ENCODE measurements around the gene CTNNA2.

The CTNNA2 gene

GRCh38 chr2:79660557-79660956 is 147.7 kb downstream of the CTNNA2 start:
- TF ChIP-seq CREB1 (IDR thresholded peaks at IDR 0.05; ENCODE audit: low read depth) (no peak), EP300 (IDR thresholded peaks at IDR 0.05; ENCODE audit: borderline replicate concordance) (no peak), YY1 (IDR thresholded peaks at IDR 0.05; ENCODE audit: low read depth) (no peak), EGR1 (IDR thresholded peaks at IDR 0.05) (no peak), FOXM1 (IDR thresholded peaks at IDR 0.05; ENCODE audit: borderline replicate concordance, low read depth) (no peak)

GRCh38 chr2:79665091-79665490 is 152.2 kb downstream of the CTNNA2 start:
- TF ChIP-seq RAD21 (IDR thresholded peaks at IDR 0.05; ENCODE audit: low read depth) (no peak), MAX (IDR thresholded peaks at IDR 0.05) (no peak), FOXM1 (IDR thresholded peaks at IDR 0.05; ENCODE audit: borderline replicate concordance, low read depth) (no peak), NFIC (IDR thresholded peaks at IDR 0.05) (no peak), TCF12 (IDR thresholded peaks at IDR 0.05; ENCODE audit: low read depth) (no peak), TAF1 (IDR thresholded peaks at IDR 0.05; ENCODE audit: low read depth) (no peak), YY1 (IDR thresholded peaks at IDR 0.05; ENCODE audit: low read depth) (no peak), EP300 (IDR thresholded peaks at IDR 0.05; ENCODE audit: borderline replicate concordance) (no peak), TEAD4 (IDR thresholded peaks at IDR 0.05) (no peak), CEBPB (IDR thresholded peaks at IDR 0.05) (no peak), EGR1 (IDR thresholded peaks at IDR 0.05) (no peak)
- TF ChIP-seq, protein P1, sequence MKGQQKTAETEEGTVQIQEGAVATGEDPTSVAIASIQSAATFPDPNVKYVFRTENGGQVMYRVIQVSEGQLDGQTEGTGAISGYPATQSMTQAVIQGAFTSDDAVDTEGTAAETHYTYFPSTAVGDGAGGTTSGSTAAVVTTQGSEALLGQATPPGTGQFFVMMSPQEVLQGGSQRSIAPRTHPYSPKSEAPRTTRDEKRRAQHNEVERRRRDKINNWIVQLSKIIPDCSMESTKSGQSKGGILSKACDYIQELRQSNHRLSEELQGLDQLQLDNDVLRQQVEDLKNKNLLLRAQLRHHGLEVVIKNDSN (IDR thresholded peaks at IDR 0.05) = no peak
- TF ChIP-seq, protein P2, sequence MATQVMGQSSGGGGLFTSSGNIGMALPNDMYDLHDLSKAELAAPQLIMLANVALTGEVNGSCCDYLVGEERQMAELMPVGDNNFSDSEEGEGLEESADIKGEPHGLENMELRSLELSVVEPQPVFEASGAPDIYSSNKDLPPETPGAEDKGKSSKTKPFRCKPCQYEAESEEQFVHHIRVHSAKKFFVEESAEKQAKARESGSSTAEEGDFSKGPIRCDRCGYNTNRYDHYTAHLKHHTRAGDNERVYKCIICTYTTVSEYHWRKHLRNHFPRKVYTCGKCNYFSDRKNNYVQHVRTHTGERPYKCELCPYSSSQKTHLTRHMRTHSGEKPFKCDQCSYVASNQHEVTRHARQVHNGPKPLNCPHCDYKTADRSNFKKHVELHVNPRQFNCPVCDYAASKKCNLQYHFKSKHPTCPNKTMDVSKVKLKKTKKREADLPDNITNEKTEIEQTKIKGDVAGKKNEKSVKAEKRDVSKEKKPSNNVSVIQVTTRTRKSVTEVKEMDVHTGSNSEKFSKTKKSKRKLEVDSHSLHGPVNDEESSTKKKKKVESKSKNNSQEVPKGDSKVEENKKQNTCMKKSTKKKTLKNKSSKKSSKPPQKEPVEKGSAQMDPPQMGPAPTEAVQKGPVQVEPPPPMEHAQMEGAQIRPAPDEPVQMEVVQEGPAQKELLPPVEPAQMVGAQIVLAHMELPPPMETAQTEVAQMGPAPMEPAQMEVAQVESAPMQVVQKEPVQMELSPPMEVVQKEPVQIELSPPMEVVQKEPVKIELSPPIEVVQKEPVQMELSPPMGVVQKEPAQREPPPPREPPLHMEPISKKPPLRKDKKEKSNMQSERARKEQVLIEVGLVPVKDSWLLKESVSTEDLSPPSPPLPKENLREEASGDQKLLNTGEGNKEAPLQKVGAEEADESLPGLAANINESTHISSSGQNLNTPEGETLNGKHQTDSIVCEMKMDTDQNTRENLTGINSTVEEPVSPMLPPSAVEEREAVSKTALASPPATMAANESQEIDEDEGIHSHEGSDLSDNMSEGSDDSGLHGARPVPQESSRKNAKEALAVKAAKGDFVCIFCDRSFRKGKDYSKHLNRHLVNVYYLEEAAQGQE (IDR thresholded peaks at IDR 0.05; ENCODE audit: low read depth) = no peak

DNA sequence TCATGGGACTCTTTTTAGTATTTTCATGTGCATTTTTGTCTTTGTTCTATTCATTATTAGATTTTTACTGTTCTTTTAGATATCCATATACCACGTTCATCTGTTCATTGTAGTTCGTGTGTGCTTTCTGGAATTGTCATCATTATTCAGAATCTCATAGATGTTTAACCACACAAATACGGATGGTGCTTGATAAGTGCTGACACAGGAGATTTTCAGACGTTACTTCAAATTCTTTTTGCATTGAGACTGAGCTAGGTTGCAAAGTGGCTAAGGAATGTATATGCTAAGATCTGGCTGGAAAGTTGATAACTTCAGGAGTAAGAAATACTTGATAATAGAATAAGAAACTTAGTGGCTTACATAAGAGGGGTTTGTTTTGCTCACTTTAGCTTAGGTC is 153.6 kb downstream of the CTNNA2 start:
- TF ChIP-seq YY1 (IDR thresholded peaks at IDR 0.05; ENCODE audit: low read depth) (no peak), TEAD4 (IDR thresholded peaks at IDR 0.05) (no peak), FOXM1 (IDR thresholded peaks at IDR 0.05; ENCODE audit: borderline replicate concordance, low read depth) (no peak)

DNA sequence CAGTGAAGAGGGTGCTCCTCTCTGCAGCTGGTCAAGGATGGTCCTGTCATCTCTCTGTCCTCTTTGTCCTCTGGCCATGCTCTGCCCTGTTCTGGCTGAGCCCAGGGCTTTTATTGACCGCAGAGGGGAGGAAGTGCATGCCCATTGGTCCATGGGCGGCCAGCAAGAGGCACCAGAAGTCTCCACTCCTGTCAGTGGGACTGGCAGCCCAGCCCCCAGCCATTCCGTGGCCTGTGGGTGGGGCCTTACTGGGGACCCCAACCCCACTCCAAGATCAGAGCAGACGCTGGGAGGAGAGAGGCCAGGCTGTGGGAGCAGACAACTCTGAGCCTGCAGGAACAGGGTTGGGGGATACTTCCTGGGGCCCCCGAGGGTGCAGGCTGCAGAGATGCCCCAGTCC is 156.9 kb downstream of the CTNNA2 start:
- TF ChIP-seq, protein P1 (IDR thresholded peaks at IDR 0.05) = no peak
- TF ChIP-seq ZBTB7A (IDR thresholded peaks at IDR 0.05; ENCODE audit: low read depth) = no peak
- no peak for TF ChIP-seq NFIC (IDR thresholded peaks at IDR 0.05)
- TF ChIP-seq YY1 (IDR thresholded peaks at IDR 0.05; ENCODE audit: low read depth) = no peak
- TF ChIP-seq RAD21 (IDR thresholded peaks at IDR 0.05; ENCODE audit: low read depth) = no peak
- no peak for TF ChIP-seq CEBPB (IDR thresholded peaks at IDR 0.05)
- TF ChIP-seq FOXM1 (IDR thresholded peaks at IDR 0.05; ENCODE audit: borderline replicate concordance, low read depth) = no peak
- TF ChIP-seq, protein P2 (IDR thresholded peaks at IDR 0.05; ENCODE audit: low read depth) = no peak
- TF ChIP-seq TAF1 (IDR thresholded peaks at IDR 0.05; ENCODE audit: low read depth) = no peak
- TF ChIP-seq MAX (IDR thresholded peaks at IDR 0.05) = no peak
- no peak for TF ChIP-seq TEAD4 (IDR thresholded peaks at IDR 0.05)
- no peak for TF ChIP-seq EP300 (IDR thresholded peaks at IDR 0.05; ENCODE audit: borderline replicate concordance)
- TF ChIP-seq TCF12 (IDR thresholded peaks at IDR 0.05; ENCODE audit: low read depth) = no peak
- TF ChIP-seq CREB1 (IDR thresholded peaks at IDR 0.05; ENCODE audit: low read depth) = no peak
- TF ChIP-seq EGR1 (IDR thresholded peaks at IDR 0.05) = no peak

- no peak for TF ChIP-seq TAF1 (IDR thresholded peaks at IDR 0.05; ENCODE audit: low read depth)
- no peak for TF ChIP-seq RAD21 (IDR thresholded peaks at IDR 0.05; ENCODE audit: low read depth)
- no peak for TF ChIP-seq CEBPB (IDR thresholded peaks at IDR 0.05)
- TF ChIP-seq ZBTB7A (IDR thresholded peaks at IDR 0.05; ENCODE audit: low read depth) = no peak
- no peak for TF ChIP-seq EP300 (IDR thresholded peaks at IDR 0.05; ENCODE audit: borderline replicate concordance)
- TF ChIP-seq YY1 (IDR thresholded peaks at IDR 0.05; ENCODE audit: low read depth) = no peak
- TF ChIP-seq EGR1 (IDR thresholded peaks at IDR 0.05) = no peak
- no peak for TF ChIP-seq TEAD4 (IDR thresholded peaks at IDR 0.05)
- no peak for TF ChIP-seq CREB1 (IDR thresholded peaks at IDR 0.05; ENCODE audit: low read depth)
- no peak for TF ChIP-seq TCF12 (IDR thresholded peaks at IDR 0.05; ENCODE audit: low read depth)
- TF ChIP-seq FOXM1 (IDR thresholded peaks at IDR 0.05; ENCODE audit: borderline replicate concordance, low read depth) = no peak
- TF ChIP-seq NFIC (IDR thresholded peaks at IDR 0.05) = no peak
- TF ChIP-seq, protein P1 (IDR thresholded peaks at IDR 0.05) = no peak
- no peak for TF ChIP-seq MAX (IDR thresholded peaks at IDR 0.05)
- TF ChIP-seq, protein P2 (IDR thresholded peaks at IDR 0.05; ENCODE audit: low read depth) = no peak
These were observed 157.3 kb downstream of the CTNNA2 start for GRCh38 chr2:79670198-79670597.
